GM12878 (cell line): Measurements from ENCODE around the gene SRPK3. TPM values are rescaled to one million over a fixed set of nuclear protein-coding genes. Genes with fewer than 3 reads are reported as not detected.

Experiments used
- ATAC-seq: fragments of 200-7000 bp; cut with Tn5 transposase; 3 replicates; pipeline ENCODE4 v1.9.1; 2020; ENCODE audit warnings: mild to moderate bottlenecking, moderate library complexity
- BruUV-seq: library from RNA; stranded (reverse); fragments of 400-500 nt; replicated peaks from 2 replicates; lab custom pipeline; 2021; lab: Mats Ljungman, UMichigan
- CTCF ChIA-PET: fragments of 300-600 bp; sonication (Branson Sonifier 250); formaldehyde crosslinking; extraction: SDS; loops from one replicate; lab custom pipeline; 2021; ENCODE audit warnings: inconsistent platforms; lab: Yijun Ruan, JAX
- POLR2A ChIA-PET: fragments of 350-600 bp; formaldehyde crosslinking; extraction: SDS; loops from one replicate; lab custom pipeline; 2021; ENCODE audit warnings: inconsistent platforms; lab: Charles Lee
- RAD21 ChIA-PET: fragments of 300-600 bp; sonication (Branson Sonifier 250); formaldehyde crosslinking; loops from one replicate; lab custom pipeline; 2023; ENCODE audit warnings: antibody characterized with exemption; ENCODE audit not compliant: unreplicated experiment; lab: Charles Lee
- SMC1A ChIA-PET: fragments of 300-600 bp; sonication (Branson Sonifier 250); formaldehyde crosslinking; loops from one replicate; lab custom pipeline; 2023; ENCODE audit not compliant: unreplicated experiment, uncharacterized antibody; lab: Charles Lee
- DNase-seq: peaks from one replicate; pipeline ENCODE4 v3.0.0-alpha.2; 2011; ENCODE audit warnings: low read depth, low spot score
- FAIRE-seq: peaks from 3 replicates; lab custom pipeline; 2011; peaks lifted over from hg19 to GRCh38; lab: Jason Lieb, UNC
- H2AFZ ChIP-seq: 2 replicates; pipeline ENCODE4 v1.6.0; 2011; ENCODE audit warnings: low read depth, low read length, control low read depth; ENCODE audit not compliant: control insufficient read depth
- H3K27ac ChIP-seq: 2 replicates; pipeline ENCODE4 v1.5.1; 2011; ENCODE audit warnings: control low read depth; ENCODE audit not compliant: control insufficient read depth, insufficient read depth
- H3K27me3 ChIP-seq, 2 experiments: replicated peaks in 1 of 2; 2 replicates each; pipeline versions ENCODE4 v1.6.0 to v1.6.1; 2011; ENCODE audit warnings: low read length in 1 of 2; ENCODE audit not compliant: control insufficient read depth in 2 of 2, insufficient read depth in 2 of 2
- H3K36me3 ChIP-seq, 2 experiments: 2 replicates each; pipeline ENCODE4 v1.5.1; 2011; ENCODE audit warnings: low read length in 1 of 2; ENCODE audit not compliant: control insufficient read depth in 2 of 2, insufficient read depth in 2 of 2
- H3K4me1 ChIP-seq: 2 replicates; pipeline ENCODE4 v1.6.1; 2011; ENCODE audit warnings: mild to moderate bottlenecking, low read length, moderate library complexity, mixed read lengths; ENCODE audit not compliant: control insufficient read depth, insufficient read depth
- H3K4me2 ChIP-seq: 2 replicates; pipeline ENCODE4 v1.6.0; 2011; ENCODE audit warnings: control low read depth; ENCODE audit not compliant: control insufficient read depth, insufficient read depth
- H3K4me3 ChIP-seq: fragments of 200-600 bp; sonication (generic); 2 replicates; pipeline ENCODE4 v1.5.1; 2016
- H3K79me2 ChIP-seq: 2 replicates; pipeline ENCODE4 v1.6.0; 2011; ENCODE audit warnings: low read length; ENCODE audit not compliant: control insufficient read depth, insufficient read depth
- H3K9ac ChIP-seq: 2 replicates; pipeline ENCODE4 v1.8.0; 2011; ENCODE audit warnings: low read length, control low read depth, mixed read lengths; ENCODE audit not compliant: control insufficient read depth, insufficient read depth
- H3K9me3 ChIP-seq: replicated peaks from 3 replicates; pipeline ENCODE4 v1.5.1; 2011; ENCODE audit warnings: mild to moderate bottlenecking, low read length; ENCODE audit not compliant: control insufficient read depth, insufficient read depth
- H4K20me1 ChIP-seq: 2 replicates; pipeline ENCODE4 v1.6.0; 2011; ENCODE audit not compliant: control insufficient read depth, insufficient read depth
- MEF2B ChIP-seq: fragments of 450-650 bp; IDR thresholded peaks from 2 replicates; pipeline ENCODE4 v1.6.1; 2018; ENCODE audit warnings: mild to moderate bottlenecking, moderate library complexity; ENCODE audit not compliant: partially characterized antibody, poor library complexity, severe bottlenecking
- YBX1 ChIP-seq: fragments of 450-650 bp; IDR thresholded peaks from 2 replicates; pipeline ENCODE4 v1.6.1; 2016; ENCODE audit warnings: antibody characterized with exemption
- WGBS: methylation state at CpG from one replicate; pipeline ENCODE4 v1.1.6; 2016; ENCODE audit warnings: low lambda C conversion rate; ENCODE audit not compliant: insufficient replicate concordance, insufficient coverage; ENCODE audit errors: missing lambda C conversion rate; 5-methylcytosine and 5-hydroxymethylcytosine counted together
- in situ Hi-C: fragments of 300-500 bp; cut with MboI; formaldehyde crosslinking; loops from 9 replicates; pipeline ENCODE4 v1.14.3; 2018; ENCODE audit warnings: mixed read lengths
- intact Hi-C: fragments of 100-400 bp; cut with micrococcal nuclease; formaldehyde crosslinking; loops from one replicate; pipeline ENCODE4 v1.14.2; 2022; ENCODE audit not compliant: unreplicated experiment
- polyA plus RNA-seq, 11 experiments: library from polyadenylated mRNA; depleted of rRNA in 4 of 11; unstranded in 6 of 11; stranded (reverse) in 5 of 11; fragments of >200 nt; fragmentation: Nextera tagmentation in 4 of 11; fragmentation: Illumina TruSeq in 1 of 11; extraction: Ambion mirVana in 4 of 11; extraction: Trizol in 1 of 11; gene quantifications; 1 replicate in 1 of 11; 2 replicates in 10 of 11; pipeline versions ENCODE4 v1.2.1 to v1.2.3, GENCODE V29; 2011 to 2016; ENCODE audit warnings: inconsistent platforms in 2 of 11, missing spikeins in 2 of 11, low read depth in 1 of 11
- total RNA-seq, 4 experiments: library from RNA; depleted of rRNA in 3 of 4; stranded (reverse); fragments of >200 nt in 3 of 4; fragmentation: Illumina TruSeq in 1 of 4; extraction: Trizol in 1 of 4; gene quantifications; 2 replicates each; pipeline versions ENCODE4 v1.2.1 to v1.2.3, GENCODE V29; 2013 to 2021
- TF ChIP-seq, protein P1 (sequence below): fragments of 450-650 bp; IDR thresholded peaks from 2 replicates; pipeline ENCODE4 v1.6.1; 2017; ENCODE audit warnings: mild to moderate bottlenecking, low read depth, inconsistent platforms; ENCODE audit not compliant: poor library complexity, severe bottlenecking

SRPK3 gene
- total and polyA plus RNA-seq, 10 of the 15 experiments (the other 5 are each of a cell fraction or from before 2014, with no cell fraction given) = 0.05 to 0.19 TPM; not detected in 8

DNA sequence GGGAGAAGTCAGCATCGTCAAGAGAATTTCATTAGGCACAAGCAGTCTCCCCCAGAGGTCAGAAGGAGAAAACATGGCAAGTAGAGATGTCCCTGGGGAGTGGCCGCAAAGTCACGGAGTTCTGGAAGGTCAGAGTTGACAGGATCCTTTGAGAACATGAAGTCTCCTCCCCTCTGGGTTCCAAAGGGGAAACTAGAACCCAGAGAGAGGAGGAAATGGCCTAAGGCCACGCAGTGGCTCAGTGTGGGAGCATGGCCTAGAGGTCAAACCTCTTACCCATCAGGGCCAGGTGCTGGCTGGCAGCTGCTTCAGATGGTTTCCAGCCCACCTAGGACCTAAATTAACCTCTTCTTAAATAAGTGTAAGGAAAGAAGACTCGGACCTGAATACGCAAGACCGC lies 12.4 kb downstream of the SRPK3 start:
- Histone ChIP-seq H3K36me3 (no peaks in the 10 kb centered on the region; a peak in 2 of 4 replicates), H4K20me1 (no peaks in the 10 kb centered on the region; the same call in 1 of the 2 replicates), H3K27me3 (no peaks in the 10 kb centered on the region), H3K4me3 (peak overlapping the region; percentile 75), H3K27ac (peak overlapping the region; percentile 82), H3K9me3 (no peaks in the 10 kb centered on the region; the same call in 2 of the 3 replicates), H2AFZ (no peak overlapping the region), H3K79me2 (peaks cover 45% of the 10 kb centered on the region), H3K9ac (peak overlapping the region; percentile 89), H3K4me1 (peaks cover 4% of the 10 kb centered on the region; the same call in 1 of the 2 replicates), H3K4me2 (peak overlapping the region; percentile 36)
- POLR2A ChIA-PET = interaction anchor here (1.2 kb wide), 1 partner anchor 227 kb away, joined by 4 read pairs; no protein-coding TSS in a partner anchor
- RAD21 ChIA-PET = interaction anchor here (0.6 to 1.3 kb wide), 2 partner anchors 106 to 304 kb away, joined by 3 read pairs; partner anchors contain the start of gene SLC6A8
- 32% methylated on average over 7 of the region's 7 CpGs for WGBS
- SMC1A ChIA-PET = interaction anchor here (0.7 kb wide), 1 partner anchor 159 kb away, joined by 3 read pairs; no protein-coding TSS in a partner anchor
- CTCF ChIA-PET = interaction anchor here (2.1 kb wide), 1 partner anchor 130 kb away, joined by 6 read pairs; no protein-coding TSS in a partner anchor
- no TSS peak for BruUV-seq
- no peak for DNase-seq
- intact Hi-C loops (no loop called here), in situ Hi-C loops (no loop called here)
- TF ChIP-seq, protein P1, sequence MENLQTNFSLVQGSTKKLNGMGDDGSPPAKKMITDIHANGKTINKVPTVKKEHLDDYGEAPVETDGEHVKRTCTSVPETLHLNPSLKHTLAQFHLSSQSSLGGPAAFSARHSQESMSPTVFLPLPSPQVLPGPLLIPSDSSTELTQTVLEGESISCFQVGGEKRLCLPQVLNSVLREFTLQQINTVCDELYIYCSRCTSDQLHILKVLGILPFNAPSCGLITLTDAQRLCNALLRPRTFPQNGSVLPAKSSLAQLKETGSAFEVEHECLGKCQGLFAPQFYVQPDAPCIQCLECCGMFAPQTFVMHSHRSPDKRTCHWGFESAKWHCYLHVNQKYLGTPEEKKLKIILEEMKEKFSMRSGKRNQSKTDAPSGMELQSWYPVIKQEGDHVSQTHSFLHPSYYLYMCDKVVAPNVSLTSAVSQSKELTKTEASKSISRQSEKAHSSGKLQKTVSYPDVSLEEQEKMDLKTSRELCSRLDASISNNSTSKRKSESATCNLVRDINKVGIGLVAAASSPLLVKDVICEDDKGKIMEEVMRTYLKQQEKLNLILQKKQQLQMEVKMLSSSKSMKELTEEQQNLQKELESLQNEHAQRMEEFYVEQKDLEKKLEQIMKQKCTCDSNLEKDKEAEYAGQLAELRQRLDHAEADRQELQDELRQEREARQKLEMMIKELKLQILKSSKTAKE = no peak
- TF ChIP-seq MEF2B (peak; percentile 18), YBX1 (no peak)
- FAIRE-seq = no peak
- ATAC-seq = peak; percentile 21
